ENCODE results near the gene GRIA1. TPM values are rescaled to one million over a fixed set of nuclear protein-coding genes. Genes with fewer than 3 reads are reported as not detected.
"Not testable (repeated sequence)": the region's sequence is repeated elsewhere in the genome, so short reads cannot be mapped to it uniquely, and the experiment has no call there.

The GRIA1 gene
- total RNA-seq, 6 experiments from 2014 or later: 0.10 to 0.57 (median 0.21) TPM

DNA sequence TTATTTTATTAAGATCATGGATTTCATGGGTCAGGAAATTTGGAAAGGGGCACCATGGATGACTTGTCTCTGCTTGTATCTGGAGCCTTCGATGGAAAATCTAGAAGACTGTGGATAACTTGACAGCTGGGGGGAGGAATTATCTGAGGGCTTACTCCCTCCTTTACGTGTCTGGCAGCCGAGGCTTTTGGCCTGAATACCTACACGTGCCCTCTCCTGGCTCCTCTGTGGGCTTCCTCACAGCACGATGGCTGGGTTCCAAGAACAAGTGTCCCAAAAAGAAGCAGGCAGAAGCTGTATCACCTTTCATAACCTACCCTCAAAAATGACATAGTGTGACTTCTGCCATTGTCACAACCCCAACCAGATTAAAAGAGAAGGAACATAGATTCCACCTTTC, 228.9 kb downstream of the GRIA1 start:
- Mint-ChIP-seq H3K9me3 (no peaks in the 10 kb centered on the region), H3K36me3 (ENCODE audit: low read depth) (no peaks in the 10 kb centered on the region), H3K4me1 (ENCODE audit: low read depth) (peaks cover 8% of the 10 kb centered on the region; the same call in 1 of the 2 replicates), H3K4me3 (no peak overlapping the region), H3K27ac (no peak overlapping the region), H3K27me3 (ENCODE audit: insufficient read depth) (peaks cover 9% of the 10 kb centered on the region)
- TF ChIP-seq, protein P1, sequence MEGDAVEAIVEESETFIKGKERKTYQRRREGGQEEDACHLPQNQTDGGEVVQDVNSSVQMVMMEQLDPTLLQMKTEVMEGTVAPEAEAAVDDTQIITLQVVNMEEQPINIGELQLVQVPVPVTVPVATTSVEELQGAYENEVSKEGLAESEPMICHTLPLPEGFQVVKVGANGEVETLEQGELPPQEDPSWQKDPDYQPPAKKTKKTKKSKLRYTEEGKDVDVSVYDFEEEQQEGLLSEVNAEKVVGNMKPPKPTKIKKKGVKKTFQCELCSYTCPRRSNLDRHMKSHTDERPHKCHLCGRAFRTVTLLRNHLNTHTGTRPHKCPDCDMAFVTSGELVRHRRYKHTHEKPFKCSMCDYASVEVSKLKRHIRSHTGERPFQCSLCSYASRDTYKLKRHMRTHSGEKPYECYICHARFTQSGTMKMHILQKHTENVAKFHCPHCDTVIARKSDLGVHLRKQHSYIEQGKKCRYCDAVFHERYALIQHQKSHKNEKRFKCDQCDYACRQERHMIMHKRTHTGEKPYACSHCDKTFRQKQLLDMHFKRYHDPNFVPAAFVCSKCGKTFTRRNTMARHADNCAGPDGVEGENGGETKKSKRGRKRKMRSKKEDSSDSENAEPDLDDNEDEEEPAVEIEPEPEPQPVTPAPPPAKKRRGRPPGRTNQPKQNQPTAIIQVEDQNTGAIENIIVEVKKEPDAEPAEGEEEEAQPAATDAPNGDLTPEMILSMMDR (IDR thresholded peaks at IDR 0.05): no peak
- DNase-seq: no peak

DNA sequence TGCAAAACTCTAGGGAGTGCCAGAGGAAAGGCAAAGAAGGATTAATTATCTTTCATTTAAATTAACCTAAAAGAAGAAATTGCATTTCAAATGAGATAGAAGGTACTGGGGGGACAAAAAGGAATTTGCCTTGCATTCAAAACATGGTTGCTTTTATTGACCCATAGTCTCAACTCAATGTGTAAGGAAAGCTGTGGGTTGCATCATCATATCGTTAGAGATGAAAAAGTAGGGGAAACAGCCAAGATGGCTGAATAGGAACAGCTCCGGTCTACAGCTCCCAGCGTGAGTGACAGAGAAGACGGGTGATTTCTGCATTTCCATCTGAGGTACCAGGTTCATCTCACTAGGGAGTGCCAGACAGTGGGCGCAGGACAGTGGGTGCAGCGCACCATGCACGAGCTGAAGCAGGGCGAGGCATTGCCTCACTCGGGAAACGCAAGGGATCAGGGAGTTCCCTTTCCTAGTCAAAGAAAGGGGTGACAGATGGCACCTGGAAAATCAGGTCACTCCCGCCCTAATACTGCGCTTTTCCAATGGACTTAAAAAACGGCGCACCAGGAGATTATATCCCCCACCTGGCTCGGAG, 232.6 kb downstream of the GRIA1 start:
- not testable (repeated sequence) for H3K4me1 Mint-ChIP-seq (ENCODE audit: low read depth); H3K27me3 Mint-ChIP-seq (ENCODE audit: insufficient read depth); H3K4me3 Mint-ChIP-seq; H3K27ac Mint-ChIP-seq; H3K36me3 Mint-ChIP-seq (ENCODE audit: low read depth); DNase-seq; H3K9me3 Mint-ChIP-seq

DNA sequence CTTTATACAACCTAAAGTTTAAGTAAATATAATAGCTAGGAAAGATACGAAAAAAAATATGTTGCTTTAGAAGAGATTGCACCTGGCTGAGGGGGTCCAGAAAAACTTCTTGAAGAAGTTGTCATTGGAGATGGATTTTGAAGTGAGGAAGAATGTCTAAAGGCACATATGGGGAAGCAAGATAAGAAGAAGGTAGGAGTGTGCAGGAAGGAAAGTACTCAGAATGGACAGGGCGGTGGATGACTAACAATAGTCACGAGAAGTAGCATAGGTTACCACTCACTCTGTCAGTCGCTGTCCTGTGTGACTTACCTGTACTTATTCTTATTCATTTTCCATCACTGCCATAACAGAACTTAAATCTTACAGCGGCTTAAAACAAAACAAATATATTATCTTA, 251.6 kb downstream of the GRIA1 start:
- TF ChIP-seq, protein P1 (IDR thresholded peaks at IDR 0.05): no peak
- no peak for DNase-seq
- Mint-ChIP-seq H3K4me1 (ENCODE audit: low read depth) (no peaks in the 10 kb centered on the region), H3K27me3 (ENCODE audit: insufficient read depth) (no peaks in the 10 kb centered on the region; the same call in none of the 2 replicates), H3K27ac (no peak overlapping the region), H3K36me3 (ENCODE audit: low read depth) (no peaks in the 10 kb centered on the region), H3K9me3 (no peaks in the 10 kb centered on the region), H3K4me3 (no peak overlapping the region)

DNA sequence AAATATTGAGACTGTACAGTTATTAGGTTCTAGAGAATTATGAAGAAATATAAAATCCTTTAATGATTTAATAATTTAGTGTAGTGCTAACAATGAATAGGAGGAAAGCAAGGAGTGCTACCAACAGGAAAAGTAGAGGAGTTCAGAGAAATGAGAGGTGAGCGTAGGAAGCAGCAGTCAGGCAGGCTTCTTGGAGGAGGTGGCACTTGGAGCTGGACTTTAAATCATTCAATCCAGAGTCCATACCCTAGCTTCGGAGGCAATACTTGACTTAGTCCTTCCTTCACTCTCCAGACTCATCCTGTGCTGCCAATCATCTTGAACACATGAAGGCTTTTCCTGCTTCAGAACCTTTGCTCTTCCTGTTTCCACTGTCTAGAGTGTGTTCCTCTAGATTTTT, 254.3 kb downstream of the GRIA1 start:
- H3K36me3 Mint-ChIP-seq (ENCODE audit: low read depth): no peaks in the 10 kb centered on the region
- H3K27ac Mint-ChIP-seq: no peak overlapping the region
- DNase-seq: no peak
- H3K4me3 Mint-ChIP-seq: no peak overlapping the region
- TF ChIP-seq, protein P1 (IDR thresholded peaks at IDR 0.05): no peak
- H3K4me1 Mint-ChIP-seq (ENCODE audit: low read depth): no peaks in the 10 kb centered on the region
- H3K27me3 Mint-ChIP-seq (ENCODE audit: insufficient read depth): peaks cover 3% of the 10 kb centered on the region
- H3K9me3 Mint-ChIP-seq: no peaks in the 10 kb centered on the region

DNA sequence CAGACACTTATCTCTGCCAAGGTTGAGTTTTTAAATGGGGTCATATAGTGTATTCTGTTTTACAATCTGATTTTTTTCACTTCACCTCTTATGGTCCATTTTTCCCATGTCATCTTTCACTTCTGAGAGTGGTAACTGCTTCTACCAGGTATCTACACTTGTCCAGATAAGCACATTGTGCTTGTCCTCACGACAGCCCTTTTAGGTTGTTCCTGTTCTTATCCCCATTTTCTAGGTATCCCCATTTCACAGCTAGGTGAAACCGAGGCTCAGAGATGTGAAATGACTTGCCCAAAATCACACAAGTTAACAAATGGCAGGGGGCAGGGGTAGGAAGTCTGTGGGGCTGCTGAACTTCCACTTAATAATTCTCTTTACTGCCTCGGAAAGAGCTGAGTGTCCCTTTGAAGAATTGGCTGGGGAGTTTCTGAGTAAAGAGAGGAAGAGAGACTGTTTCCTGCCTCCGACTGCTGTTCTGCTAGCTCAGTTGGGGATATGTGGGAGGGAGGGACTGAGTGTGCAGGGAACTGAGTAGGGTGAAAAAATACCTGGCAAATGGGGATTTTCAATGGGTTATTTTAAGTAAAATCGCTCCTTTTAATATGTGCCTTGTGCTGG, 255.4 kb downstream of the GRIA1 start:
- H3K4me1 Mint-ChIP-seq (ENCODE audit: low read depth): no peaks in the 10 kb centered on the region
- no peaks in the 10 kb centered on the region for H3K9me3 Mint-ChIP-seq
- TF ChIP-seq, protein P1 (IDR thresholded peaks at IDR 0.05): no peak
- no peak overlapping the region for H3K27ac Mint-ChIP-seq
- no peaks in the 10 kb centered on the region for H3K36me3 Mint-ChIP-seq (ENCODE audit: low read depth)
- no peak overlapping the region for H3K4me3 Mint-ChIP-seq
- no peak for DNase-seq
- H3K27me3 Mint-ChIP-seq (ENCODE audit: insufficient read depth): peaks cover 3% of the 10 kb centered on the region

DNA sequence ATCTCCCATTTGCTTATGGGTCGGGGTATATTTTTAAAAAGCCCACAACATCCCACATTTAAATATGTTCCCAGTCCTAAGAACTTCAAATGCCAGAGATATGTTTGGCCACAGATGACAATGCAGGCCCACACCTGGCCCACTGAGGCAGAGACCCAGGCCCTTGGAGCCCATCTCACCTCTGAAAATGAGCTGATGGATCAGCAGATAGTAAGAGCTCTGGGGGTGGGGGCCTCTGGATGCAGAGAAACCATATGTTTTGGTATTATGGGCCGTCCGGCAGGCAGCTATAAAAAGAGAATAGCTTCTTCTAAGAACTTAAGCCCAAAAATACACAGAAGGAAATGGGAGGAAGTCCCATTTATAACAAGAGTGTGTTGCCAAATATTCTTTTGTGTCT, 256.0 kb downstream of the GRIA1 start:
- TF ChIP-seq, protein P1 (IDR thresholded peaks at IDR 0.05): no peak
- Mint-ChIP-seq H3K27ac (no peak overlapping the region), H3K4me3 (no peak overlapping the region), H3K9me3 (no peaks in the 10 kb centered on the region), H3K27me3 (ENCODE audit: insufficient read depth) (peaks cover 3% of the 10 kb centered on the region), H3K36me3 (ENCODE audit: low read depth) (no peaks in the 10 kb centered on the region), H3K4me1 (ENCODE audit: low read depth) (no peaks in the 10 kb centered on the region)
- no peak for DNase-seq
